Mammary epithelial cell (primary cell): Measurements from ENCODE around the gene COL4A1.

Experiments used
- EZH2 ChIP-seq: IDR thresholded peaks from 2 replicates; pipeline ENCODE4 v1.6.1; 2012; ENCODE audit warnings: low read length, inconsistent platforms, borderline replicate concordance
- TF ChIP-seq, protein P1 (sequence below), 2 donors: IDR thresholded peaks in 1 of 2; conservative IDR thresholded peaks in 1 of 2; 2 replicates each; pipeline ENCODE4 v1.5.1; 2011 to 2012; ENCODE audit warnings: inconsistent platforms in 2 of 2, low read length in 2 of 2, mild to moderate bottlenecking in 2 of 2, control low read depth in 1 of 2, low read depth in 1 of 2; ENCODE audit not compliant: insufficient read depth in 1 of 2; ENCODE audit errors: extremely low read depth in 1 of 2

DNA sequence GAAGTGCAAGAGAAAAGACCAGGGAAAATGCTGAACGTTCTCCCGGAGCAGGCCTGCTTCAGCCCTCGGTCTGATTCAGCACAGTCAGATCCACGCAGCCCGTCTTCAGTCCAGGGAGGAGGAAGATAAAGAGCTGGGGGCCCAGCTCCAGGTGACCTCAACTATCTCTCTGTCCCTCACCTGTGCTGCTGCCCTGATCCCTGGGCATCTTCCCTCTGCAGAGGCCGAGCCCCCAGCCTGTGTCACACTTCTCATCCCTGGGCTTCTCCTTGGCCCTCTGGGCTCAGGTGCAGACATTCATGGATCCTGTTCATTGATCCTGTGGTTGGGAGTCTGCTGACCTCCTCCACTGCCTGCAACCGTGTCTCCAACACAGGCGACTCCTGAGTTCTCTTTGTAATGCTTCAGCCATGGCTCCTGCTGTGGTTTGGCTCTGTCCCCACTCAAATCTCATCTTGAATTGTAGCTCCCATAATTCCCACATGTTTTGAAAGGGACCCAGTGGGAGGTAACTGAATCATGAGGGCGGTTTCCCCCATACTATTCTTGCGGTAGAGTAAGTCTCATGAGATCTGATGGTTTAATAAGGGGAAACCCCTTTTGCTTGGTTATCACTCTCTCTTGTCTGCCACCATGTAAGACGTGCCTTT, 28.0 kb upstream of the COL4A1 start:
- no peak for TF ChIP-seq EZH2
- TF ChIP-seq, protein P1, sequence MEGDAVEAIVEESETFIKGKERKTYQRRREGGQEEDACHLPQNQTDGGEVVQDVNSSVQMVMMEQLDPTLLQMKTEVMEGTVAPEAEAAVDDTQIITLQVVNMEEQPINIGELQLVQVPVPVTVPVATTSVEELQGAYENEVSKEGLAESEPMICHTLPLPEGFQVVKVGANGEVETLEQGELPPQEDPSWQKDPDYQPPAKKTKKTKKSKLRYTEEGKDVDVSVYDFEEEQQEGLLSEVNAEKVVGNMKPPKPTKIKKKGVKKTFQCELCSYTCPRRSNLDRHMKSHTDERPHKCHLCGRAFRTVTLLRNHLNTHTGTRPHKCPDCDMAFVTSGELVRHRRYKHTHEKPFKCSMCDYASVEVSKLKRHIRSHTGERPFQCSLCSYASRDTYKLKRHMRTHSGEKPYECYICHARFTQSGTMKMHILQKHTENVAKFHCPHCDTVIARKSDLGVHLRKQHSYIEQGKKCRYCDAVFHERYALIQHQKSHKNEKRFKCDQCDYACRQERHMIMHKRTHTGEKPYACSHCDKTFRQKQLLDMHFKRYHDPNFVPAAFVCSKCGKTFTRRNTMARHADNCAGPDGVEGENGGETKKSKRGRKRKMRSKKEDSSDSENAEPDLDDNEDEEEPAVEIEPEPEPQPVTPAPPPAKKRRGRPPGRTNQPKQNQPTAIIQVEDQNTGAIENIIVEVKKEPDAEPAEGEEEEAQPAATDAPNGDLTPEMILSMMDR (conservative IDR thresholded peaks at IDR 0.05 in 1 of 2, IDR thresholded peaks at IDR 0.05 in 1 of 2; ENCODE audit: extremely low read depth in 1 of 2, insufficient read depth in 1 of 2, low read depth in 1 of 2, low read length in 2 of 2): no peak
